Sigmoid colon (tissue), 4 donors: ENCODE results near the gene CDC34.

Experiments used
- EP300 ChIP-seq, 4 donors: sonication (generic); formaldehyde crosslinking; IDR thresholded peaks; one replicate each; pipeline ENCODE4 v1.6.1; 2017; ENCODE audit warnings: antibody characterized with exemption in 4 of 4
- POLR2A ChIP-seq, 2 donors: fragments of 450-650 bp; IDR thresholded peaks; one replicate each; pipeline ENCODE4 v1.6.1; 2016; ENCODE audit warnings: antibody characterized with exemption in 2 of 2, mild to moderate bottlenecking in 2 of 2, moderate library complexity in 2 of 2
- POLR2AphosphoS5 ChIP-seq, 4 donors: sonication (generic); formaldehyde crosslinking; IDR thresholded peaks; one replicate each; pipeline ENCODE4 v1.6.1; 2017; ENCODE audit warnings: antibody characterized with exemption in 4 of 4
- TF ChIP-seq, protein P1 (sequence below), 4 experiments: fragments of 450-650 bp in 3 of 4; fragments of 200-600 bp in 1 of 4; IDR thresholded peaks; one replicate each; pipeline ENCODE4 v1.5.1; 2016 to 2019; ENCODE audit warnings: antibody characterized with exemption in 4 of 4, mild to moderate bottlenecking in 3 of 4, moderate library complexity in 2 of 4

- TF ChIP-seq, protein P1, sequence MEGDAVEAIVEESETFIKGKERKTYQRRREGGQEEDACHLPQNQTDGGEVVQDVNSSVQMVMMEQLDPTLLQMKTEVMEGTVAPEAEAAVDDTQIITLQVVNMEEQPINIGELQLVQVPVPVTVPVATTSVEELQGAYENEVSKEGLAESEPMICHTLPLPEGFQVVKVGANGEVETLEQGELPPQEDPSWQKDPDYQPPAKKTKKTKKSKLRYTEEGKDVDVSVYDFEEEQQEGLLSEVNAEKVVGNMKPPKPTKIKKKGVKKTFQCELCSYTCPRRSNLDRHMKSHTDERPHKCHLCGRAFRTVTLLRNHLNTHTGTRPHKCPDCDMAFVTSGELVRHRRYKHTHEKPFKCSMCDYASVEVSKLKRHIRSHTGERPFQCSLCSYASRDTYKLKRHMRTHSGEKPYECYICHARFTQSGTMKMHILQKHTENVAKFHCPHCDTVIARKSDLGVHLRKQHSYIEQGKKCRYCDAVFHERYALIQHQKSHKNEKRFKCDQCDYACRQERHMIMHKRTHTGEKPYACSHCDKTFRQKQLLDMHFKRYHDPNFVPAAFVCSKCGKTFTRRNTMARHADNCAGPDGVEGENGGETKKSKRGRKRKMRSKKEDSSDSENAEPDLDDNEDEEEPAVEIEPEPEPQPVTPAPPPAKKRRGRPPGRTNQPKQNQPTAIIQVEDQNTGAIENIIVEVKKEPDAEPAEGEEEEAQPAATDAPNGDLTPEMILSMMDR (IDR thresholded peaks at IDR 0.05), result peak in 2 of 4 experiments; percentile 10 to 14
- TF ChIP-seq EP300 (IDR thresholded peaks at IDR 0.05) (peak in 1 of 4 donors; percentile 5), POLR2A (IDR thresholded peaks at IDR 0.05) (peak in 1 of 2 donors; percentile 24), POLR2AphosphoS5 (IDR thresholded peaks at IDR 0.05) (peak; percentile 24 to 66 (median 50))
These were observed 24.0 kb upstream of the CDC34 start, which contains the start of gene TPGS1 for GRCh38 chr19:507286-508203.
